HG02840 (cell line): ENCODE data around the gene FBL.

Experiments used
- ATAC-seq: cut with Tn5 transposase; IDR thresholded peaks from one replicate; pipeline ENCODE4 v1.9.1; 2021; ENCODE audit warnings: mild to moderate bottlenecking, moderate library complexity, moderate number of reproducible peaks; ENCODE audit not compliant: unreplicated experiment, low FRiP score

FBL gene

GRCh38 chr19:39845172-39845571 lies 1.0 kb downstream of the FBL start:
- no peak for ATAC-seq

GRCh38 chr19:39843919-39844793 lies 2.0 kb downstream of the FBL start:
- ATAC-seq = no peak

DNA sequence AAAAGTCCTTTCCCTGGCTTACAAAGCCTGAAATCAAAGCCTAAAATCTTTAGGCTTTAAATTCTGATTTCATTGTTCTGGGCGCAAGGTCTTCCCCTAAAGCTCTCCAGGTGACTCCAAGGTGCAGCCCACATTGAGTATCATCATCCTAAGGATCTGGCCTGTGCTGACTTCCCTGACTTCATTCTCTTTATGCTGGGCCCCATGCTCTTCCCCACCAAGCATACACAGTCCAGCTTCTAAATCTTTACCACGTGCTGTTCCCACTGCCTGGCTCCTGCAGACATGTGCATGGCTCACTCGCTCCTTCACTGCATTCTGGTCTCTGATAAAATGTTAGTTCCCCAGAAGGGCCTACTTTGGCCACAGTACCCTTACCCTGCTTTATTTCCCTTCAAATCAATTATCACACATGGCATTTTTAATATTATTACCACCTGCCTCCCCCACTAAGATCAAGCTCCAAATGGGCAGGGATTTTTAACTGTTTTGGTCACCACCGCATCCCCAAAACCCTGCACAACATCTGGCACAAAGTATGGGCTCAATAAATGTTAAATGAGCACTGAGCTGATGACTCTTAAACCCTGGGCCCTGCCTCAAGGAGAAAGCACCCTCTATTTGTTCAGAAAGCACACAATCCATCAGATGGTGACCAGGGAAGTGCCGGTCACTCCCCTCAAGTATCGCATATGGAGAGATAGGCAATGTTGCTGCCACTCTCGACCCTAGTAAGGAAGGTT lies 3.3 kb downstream of the FBL start:
- no peak for ATAC-seq

GRCh38 chr19:39841041-39841440 lies 5.1 kb downstream of the FBL start:
- no peak for ATAC-seq

DNA sequence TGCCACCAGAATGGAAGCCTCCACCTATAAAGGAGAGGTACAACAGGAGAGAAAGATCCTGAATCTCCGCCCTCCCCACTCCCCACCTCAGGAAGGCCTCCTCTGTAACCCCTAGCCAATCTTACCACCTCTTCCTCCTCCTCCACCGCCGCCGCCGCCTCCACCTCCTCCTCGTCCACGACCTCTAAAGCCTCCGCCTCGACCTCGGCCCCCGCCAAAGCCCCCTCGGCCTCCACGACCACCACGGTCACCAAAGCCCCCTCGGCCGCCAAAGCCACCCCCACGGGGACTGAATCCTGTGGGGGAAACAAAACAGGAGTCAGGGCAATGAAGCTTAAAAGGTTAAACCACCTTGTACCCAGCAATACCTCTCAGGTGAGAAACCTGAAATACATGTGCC lies 5.7 kb downstream of the FBL start:
- no peak for ATAC-seq

DNA sequence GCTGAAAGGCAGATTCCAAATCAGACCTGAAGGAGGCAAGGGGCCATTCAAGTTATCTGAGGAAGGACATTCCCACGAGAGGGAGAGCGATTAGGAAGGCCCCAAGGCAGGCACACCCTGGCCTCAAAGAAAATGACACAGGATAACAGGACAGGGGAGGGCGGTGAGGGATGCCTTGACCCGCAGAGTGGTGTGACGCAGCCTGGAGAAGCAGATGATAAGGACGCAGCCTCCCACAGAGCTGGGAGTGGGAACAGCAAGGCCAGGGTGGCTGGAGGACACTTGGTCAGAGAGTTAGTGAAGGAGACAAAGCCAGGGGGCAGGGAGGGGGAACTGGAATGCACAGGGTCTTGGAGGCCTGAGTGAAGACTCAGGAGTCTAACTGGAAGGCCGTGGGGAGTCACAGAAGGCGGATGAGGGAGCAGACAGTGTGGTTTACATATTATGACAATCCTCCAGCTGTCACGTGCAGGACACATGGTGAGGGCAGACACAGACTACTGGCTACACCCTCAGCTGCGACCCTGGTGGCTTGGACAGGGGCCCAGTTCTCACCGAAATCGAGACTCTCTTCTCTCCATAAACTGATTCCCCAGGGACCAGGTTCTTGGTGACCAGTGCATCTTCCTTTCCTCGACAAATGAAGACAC lies 6.4 kb downstream of the FBL start:
- ATAC-seq = no peak

GRCh38 chr19:39838569-39838968 lies 7.6 kb downstream of the FBL start:
- ATAC-seq = no peak

DNA sequence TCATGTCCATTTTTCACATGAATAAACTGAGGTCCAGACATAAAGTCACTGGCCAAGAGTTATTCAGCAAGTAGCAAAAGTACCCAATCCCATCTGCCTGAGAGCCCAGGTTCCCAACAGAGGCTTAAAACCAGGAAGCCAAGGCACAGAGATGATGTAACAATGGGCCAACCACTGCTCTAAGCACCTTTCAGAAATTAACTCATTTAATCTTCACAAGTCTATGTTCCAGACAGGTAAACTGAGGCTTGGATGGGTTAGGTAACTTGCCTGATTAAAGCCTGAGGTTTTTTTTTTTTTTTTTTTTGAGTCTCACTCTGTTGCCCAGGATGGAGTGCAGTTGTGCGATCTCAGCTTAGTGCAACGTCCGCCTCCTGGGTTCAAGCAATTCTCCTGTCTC lies 8.2 kb downstream of the FBL start:
- no peak for ATAC-seq

- peak; percentile 1 for ATAC-seq
Observed at GRCh38 chr19:39834287-39834841, 11.8 kb downstream of the FBL start.

- ATAC-seq = peak; percentile 85
Observed at GRCh38 chr19:39833464-39834286, 12.5 kb downstream of the FBL start, which contains the start of gene DYRK1B. Gene DYRK1B, minus strand, starts transcription at chr19:39834162. Its CDS starts 2,295 bp downstream, at chr19:39831867.

GRCh38 chr19:39833160-39833463 lies 13.1 kb downstream of the FBL start:
- no peak for ATAC-seq

DNA sequence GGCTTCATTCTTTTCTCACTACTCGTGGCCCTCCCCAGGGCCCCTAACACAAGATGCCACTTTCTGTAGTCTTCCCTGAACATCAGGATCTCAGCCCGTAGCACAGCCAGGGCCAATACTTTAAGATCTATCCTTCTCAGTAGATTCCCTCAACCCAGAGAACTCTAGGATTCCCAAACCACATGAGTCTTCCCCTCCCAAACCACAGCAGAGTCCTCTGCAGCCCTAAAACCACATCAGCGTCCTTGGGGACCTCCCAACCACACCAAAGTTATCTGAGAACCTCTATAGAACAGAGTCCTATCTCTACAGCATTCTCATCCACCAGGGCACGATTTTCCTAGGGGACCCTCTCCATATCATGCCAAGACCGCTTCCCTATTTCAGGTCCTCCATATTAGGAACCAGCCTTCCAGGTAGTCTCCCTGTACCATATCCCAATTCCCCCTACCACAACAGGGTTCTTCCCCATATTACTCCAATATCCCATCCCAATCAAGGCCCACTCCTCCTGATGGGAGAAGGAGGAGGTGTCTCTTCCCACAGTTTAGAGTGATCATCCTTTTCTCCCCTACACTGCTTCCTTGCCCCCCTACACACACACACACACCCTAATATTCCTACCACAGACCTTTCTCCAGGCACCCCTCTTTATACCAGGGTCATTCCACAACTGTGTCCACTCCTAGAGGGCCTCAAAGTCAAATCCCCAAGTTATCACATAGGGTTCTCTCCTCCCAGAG lies 13.7 kb downstream of the FBL start:
- ATAC-seq = no peak

DNA sequence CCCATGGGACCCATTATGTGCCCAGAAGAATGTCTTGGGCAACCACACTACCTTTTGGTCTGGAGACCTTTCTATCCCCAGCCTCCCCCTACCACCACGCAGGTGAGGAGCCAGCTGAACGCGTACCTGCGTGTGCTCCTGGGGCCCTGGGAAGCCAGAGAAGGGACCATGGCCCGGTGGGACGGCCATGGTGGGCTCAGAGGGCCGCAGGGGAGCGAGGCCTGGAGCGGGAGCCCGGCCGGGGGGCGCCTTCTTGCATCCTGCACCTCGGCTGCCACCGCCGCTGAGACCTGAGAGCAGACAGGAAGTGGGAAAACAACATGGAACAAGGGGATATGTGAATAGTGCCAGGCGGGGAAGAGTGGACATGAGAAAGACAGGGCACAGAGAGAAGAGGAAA lies 14.5 kb downstream of the FBL start:
- no peak for ATAC-seq

- no peak for ATAC-seq
Observed at GRCh38 chr19:39830847-39831246, 15.3 kb downstream of the FBL start.

- ATAC-seq = no peak
Observed at GRCh38 chr19:39830406-39830805, 15.8 kb downstream of the FBL start.

DNA sequence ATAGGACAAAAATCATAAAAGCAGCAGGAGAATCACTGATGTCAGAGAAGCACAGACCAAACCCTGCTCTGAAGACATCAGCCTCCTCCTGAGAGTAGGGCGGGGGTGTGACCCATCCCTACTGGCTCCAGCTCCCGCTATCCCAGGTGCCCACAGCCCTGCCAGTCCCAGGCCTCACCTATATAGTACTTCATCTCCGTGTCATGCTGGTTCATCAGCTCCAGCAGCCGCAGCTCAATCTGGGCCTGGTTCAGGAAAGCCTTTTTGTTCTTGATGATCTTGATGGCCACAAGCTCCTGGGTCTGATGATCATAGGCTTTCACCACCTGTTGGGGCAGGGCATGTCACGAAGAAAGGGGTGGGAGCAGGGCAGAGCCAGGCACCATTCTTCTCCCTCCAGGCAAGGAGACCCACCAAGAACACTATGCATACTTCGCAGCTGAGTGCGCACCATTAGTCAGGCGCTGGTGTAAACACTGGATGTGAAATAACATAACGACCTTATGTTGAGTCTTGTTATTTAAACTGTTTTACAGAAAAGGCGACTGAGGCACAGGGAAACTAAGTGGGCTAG lies 16.4 kb downstream of the FBL start:
- no peak for ATAC-seq

GRCh38 chr19:39828654-39829032 lies 17.5 kb downstream of the FBL start:
- no peak for ATAC-seq

DNA sequence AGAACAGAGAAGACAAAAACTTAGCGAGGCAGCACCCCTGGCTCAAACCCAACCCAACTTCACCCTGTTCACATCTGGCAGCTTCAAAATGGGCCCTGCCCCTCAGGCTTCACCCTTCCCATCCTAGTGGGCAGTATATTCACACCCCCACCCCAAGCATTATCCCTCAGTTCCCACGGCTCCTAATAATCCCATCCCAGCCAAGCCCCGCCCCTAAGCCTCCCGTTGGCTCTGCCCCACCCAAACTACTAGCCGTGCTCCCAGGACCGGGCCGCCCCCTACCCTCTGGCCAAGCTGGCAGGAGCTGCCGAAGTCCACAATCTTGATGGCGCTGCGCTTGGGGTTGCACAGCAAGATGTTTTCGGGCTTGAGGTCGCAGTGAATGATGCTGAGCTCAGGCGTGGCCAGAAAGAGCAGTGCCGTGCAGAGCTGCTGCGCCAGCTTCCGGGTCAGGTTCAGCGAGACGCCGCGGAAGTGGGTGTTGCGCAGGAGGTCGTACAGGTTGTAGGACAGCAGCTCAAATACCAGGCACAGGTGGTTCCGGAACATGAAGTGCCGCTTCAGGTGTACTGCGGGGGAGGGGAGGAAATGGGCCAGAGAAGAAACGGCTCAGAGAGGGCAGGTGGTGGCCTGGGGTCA lies 18.0 kb downstream of the FBL start:
- no peak for ATAC-seq

DNA sequence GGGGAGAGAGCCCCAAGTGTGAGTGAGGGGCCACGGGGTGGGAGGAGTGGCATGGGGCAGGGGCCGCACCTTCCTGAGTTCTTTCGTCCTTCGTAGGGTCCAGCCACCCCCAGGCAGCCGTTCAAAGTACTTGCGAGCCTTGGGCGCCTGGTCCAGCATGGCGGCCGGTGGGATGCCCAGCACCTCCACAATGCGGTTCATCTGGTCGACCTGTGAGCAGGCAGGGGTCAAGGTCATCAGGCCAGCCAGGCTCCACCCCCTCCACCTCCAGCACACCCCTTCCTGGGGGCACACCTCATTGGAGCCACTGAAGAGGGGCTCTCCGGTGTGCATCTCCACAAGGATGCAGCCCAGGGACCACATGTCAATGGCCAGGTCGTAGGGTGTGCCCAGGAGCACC lies 19.0 kb downstream of the FBL start:
- no peak for ATAC-seq
